Neural progenitor cell (in vitro differentiated cells): ENCODE results near the gene CCDC171.

ENCODE experiments used
- EZH2 ChIP-seq: fragments of 200-600 bp; sonication (generic); IDR thresholded peaks from 2 replicates; pipeline ENCODE4 v1.6.1; 2017; ENCODE audit warnings: antibody characterized with exemption, mild to moderate bottlenecking, moderate library complexity
- EZH2phosphoT487 ChIP-seq: fragments of 200-600 bp; sonication (generic); IDR thresholded peaks from 2 replicates; pipeline ENCODE4 v1.6.1; 2017; ENCODE audit warnings: antibody characterized with exemption
- TF ChIP-seq, protein P1 (sequence below): fragments of 200-600 bp; sonication (generic); IDR thresholded peaks from 2 replicates; pipeline ENCODE4 v1.5.1; 2017; ENCODE audit warnings: antibody characterized with exemption, mild to moderate bottlenecking

DNA sequence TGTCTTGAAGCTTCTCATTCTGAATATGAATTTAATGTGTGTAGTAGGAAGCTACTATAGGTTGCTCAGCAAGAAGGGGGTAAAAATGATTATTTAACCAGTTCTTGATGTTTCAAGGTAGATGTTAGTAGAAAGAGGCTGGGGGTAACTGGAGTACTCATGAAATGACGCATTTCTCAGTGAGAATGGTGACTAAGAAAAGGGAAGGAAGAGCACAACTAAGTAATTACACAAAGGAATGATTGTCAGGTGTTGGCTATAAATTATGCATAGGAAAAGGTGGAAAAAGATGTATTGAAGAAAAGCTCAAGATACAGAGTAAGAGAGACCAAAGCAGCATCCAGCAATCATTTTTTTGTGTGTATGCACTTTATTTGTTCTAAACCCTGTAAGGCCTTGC is 40.6 kb upstream of the CCDC171 start:
- TF ChIP-seq, protein P1, sequence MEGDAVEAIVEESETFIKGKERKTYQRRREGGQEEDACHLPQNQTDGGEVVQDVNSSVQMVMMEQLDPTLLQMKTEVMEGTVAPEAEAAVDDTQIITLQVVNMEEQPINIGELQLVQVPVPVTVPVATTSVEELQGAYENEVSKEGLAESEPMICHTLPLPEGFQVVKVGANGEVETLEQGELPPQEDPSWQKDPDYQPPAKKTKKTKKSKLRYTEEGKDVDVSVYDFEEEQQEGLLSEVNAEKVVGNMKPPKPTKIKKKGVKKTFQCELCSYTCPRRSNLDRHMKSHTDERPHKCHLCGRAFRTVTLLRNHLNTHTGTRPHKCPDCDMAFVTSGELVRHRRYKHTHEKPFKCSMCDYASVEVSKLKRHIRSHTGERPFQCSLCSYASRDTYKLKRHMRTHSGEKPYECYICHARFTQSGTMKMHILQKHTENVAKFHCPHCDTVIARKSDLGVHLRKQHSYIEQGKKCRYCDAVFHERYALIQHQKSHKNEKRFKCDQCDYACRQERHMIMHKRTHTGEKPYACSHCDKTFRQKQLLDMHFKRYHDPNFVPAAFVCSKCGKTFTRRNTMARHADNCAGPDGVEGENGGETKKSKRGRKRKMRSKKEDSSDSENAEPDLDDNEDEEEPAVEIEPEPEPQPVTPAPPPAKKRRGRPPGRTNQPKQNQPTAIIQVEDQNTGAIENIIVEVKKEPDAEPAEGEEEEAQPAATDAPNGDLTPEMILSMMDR: no peak
- TF ChIP-seq EZH2phosphoT487 (no peak), EZH2 (no peak)
